SK-N-SH (cell line): ENCODE results near the gene LRRC56.

ENCODE experiments used
- CTCF ChIP-seq: fragments of 200-600 bp; sonication (generic); IDR thresholded peaks from 2 replicates; pipeline ENCODE4 v1.6.1; 2017; ENCODE audit warnings: antibody characterized with exemption, mild to moderate bottlenecking, moderate library complexity
- FOXM1 ChIP-seq: IDR thresholded peaks from 2 replicates; pipeline ENCODE4 v1.4.0; 2012; ENCODE audit warnings: low read depth, mild to moderate bottlenecking
- GABPA ChIP-seq: IDR thresholded peaks from 2 replicates; pipeline ENCODE4 v1.4.0; 2012; ENCODE audit warnings: low read depth, mild to moderate bottlenecking
- GATA2 ChIP-seq: sonication (generic); formaldehyde crosslinking; IDR thresholded peaks from 2 replicates; pipeline ENCODE4 v1.5.0; 2020; ENCODE audit warnings: mild to moderate bottlenecking, missing genetic modification reagents
- JUND ChIP-seq: IDR thresholded peaks from 2 replicates; pipeline ENCODE4 v1.4.0; 2012
- NRF1 ChIP-seq: IDR thresholded peaks from 2 replicates; pipeline ENCODE4 v1.6.1; 2012; ENCODE audit warnings: low read depth, mild to moderate bottlenecking, low read length
- POLR2AphosphoS5 ChIP-seq: IDR thresholded peaks from 2 replicates; pipeline ENCODE4 v1.6.1; 2012; ENCODE audit warnings: low read depth, low read length
- RXRA ChIP-seq: IDR thresholded peaks from 2 replicates; pipeline ENCODE4 v1.4.0; 2012; ENCODE audit warnings: low read depth, mild to moderate bottlenecking, borderline replicate concordance
- SIN3A ChIP-seq: IDR thresholded peaks from 2 replicates; pipeline ENCODE4 v1.6.1; 2012; ENCODE audit warnings: low read depth, mild to moderate bottlenecking, low read length, moderate library complexity, borderline replicate concordance
- TF ChIP-seq, protein P1 (sequence below): IDR thresholded peaks from 2 replicates; pipeline ENCODE4; 2012

DNA sequence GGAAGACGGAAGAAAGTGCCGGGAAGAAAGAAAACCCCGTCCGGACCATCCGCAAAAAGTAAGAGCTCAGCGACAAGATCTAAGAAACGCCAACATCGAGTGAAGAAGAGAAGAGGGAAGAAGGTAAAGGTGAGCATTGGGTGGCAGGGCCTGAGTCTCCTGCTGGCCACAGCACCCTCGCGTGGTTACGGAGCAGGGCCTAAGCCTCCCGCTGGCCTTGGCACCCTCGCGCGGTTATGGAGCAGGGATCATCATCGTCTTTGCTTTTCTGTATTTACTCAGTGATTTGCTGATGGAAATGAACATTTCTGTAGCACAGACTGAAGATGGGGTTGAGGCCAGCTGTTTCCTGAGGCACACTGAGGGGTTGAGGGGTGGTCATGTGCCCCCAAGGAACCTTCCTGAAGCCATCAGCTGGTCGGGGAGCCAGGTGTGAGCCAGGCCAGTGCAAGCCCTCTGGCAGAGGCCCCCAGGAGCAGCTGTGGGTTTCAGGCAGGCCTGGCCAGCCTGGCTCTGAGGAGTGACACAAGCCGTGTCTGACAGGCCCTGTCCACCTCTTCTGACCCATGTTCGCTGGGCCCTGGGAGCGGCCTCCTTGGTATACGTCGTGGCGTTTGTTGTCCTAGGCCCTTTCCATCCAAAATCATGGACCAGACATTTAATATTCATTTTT lies 64.4 kb downstream of the LRRC56 start:
- TF ChIP-seq CTCF, result no peak
- no peak for TF ChIP-seq JUND
- TF ChIP-seq NRF1, result no peak
- TF ChIP-seq POLR2AphosphoS5, result no peak
- no peak for TF ChIP-seq SIN3A
- TF ChIP-seq GATA2 (CRISPR knock-in tag), result no peak
- no peak for TF ChIP-seq RXRA
- TF ChIP-seq, protein P1, sequence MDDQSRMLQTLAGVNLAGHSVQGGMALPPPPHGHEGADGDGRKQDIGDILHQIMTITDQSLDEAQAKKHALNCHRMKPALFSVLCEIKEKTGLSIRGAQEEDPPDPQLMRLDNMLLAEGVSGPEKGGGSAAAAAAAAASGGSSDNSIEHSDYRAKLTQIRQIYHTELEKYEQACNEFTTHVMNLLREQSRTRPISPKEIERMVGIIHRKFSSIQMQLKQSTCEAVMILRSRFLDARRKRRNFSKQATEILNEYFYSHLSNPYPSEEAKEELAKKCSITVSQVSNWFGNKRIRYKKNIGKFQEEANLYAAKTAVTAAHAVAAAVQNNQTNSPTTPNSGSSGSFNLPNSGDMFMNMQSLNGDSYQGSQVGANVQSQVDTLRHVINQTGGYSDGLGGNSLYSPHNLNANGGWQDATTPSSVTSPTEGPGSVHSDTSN, result no peak
- no peak for TF ChIP-seq GABPA
- no peak for TF ChIP-seq FOXM1
